A549 (cell line): ENCODE data around the gene THEMIS. TPM values are rescaled to one million over a fixed set of nuclear protein-coding genes. Genes with fewer than 3 reads are reported as not detected.

ENCODE experiments used
- ATAC-seq, 2 experiments: fragments of 200-7000 bp in 1 of 2; fragments of >200 bp in 1 of 2; cut with Nextera tagmentation in 1 of 2; cut with Tn5 transposase in 1 of 2; 3 replicates each; pipeline versions ENCODE4 v1.8.0 to v1.9.1; 2018 to 2020; ENCODE audit warnings: mild to moderate bottlenecking in 1 of 2, moderate library complexity in 1 of 2
- CTCF ChIA-PET: fragments of 300-600 bp; sonication (Branson Sonifier 250); formaldehyde crosslinking; extraction: SDS; loops from one replicate; lab custom pipeline; 2021; ENCODE audit warnings: antibody characterized with exemption, inconsistent platforms; lab: Yijun Ruan, JAX
- POLR2A ChIA-PET: fragments of 350-600 bp; formaldehyde crosslinking; extraction: SDS; loops from one replicate; lab custom pipeline; 2021; ENCODE audit warnings: antibody characterized with exemption, inconsistent platforms; lab: Yijun Ruan, JAX
- DNase-seq, 2 experiments: peaks; one replicate each; pipeline versions ENCODE4 v3.0.0 to v3.0.0-alpha.2; 2011 to 2016; ENCODE audit warnings: low read depth in 1 of 2, low spot score in 1 of 2
- FAIRE-seq: peaks from 2 replicates; lab custom pipeline; 2011; peaks lifted over from hg19 to GRCh38; lab: Jason Lieb, UNC
- H3K27ac ChIP-seq, 2 experiments: fragments of >200 bp; sonication (Bioruptor Twin); formaldehyde crosslinking; 3 replicates each; pipeline ENCODE4 v1.5.1; 2016 to 2017
- H3K4me1 ChIP-seq: fragments of >200 bp; sonication (Bioruptor Twin); formaldehyde crosslinking; 3 replicates; pipeline ENCODE4 v1.6.1; 2016
- H3K4me2 ChIP-seq: fragments of >200 bp; sonication (Bioruptor Twin); formaldehyde crosslinking; 3 replicates; pipeline ENCODE4 v1.6.1; 2016
- H3K4me3 ChIP-seq: fragments of >200 bp; sonication (Bioruptor Twin); formaldehyde crosslinking; 3 replicates; pipeline ENCODE4 v1.5.1; 2016
- H3K9me3 ChIP-seq: fragments of >200 bp; sonication (Bioruptor Twin); formaldehyde crosslinking; 3 replicates; pipeline ENCODE4 v1.6.1; 2016
- CBX8 ChIP-seq: fragments of 200-600 bp; sonication (generic); IDR thresholded peaks from 2 replicates; pipeline ENCODE4 v1.6.1; 2016
- CTCF ChIP-seq: fragments of >200 bp; sonication (Bioruptor Twin); formaldehyde crosslinking; IDR thresholded peaks from 3 replicates; pipeline ENCODE4 v1.5.1; 2016
- E2F6 ChIP-seq: IDR thresholded peaks from 2 replicates; pipeline ENCODE4 v1.6.1; 2012; ENCODE audit warnings: low read depth, borderline replicate concordance
- EHF ChIP-seq: fragments of 250-450 bp; sonication (Bioruptor Pico); IDR thresholded peaks from 2 replicates; pipeline ENCODE4 v1.5.0; 2020; ENCODE audit warnings: mild to moderate bottlenecking
- EP300 ChIP-seq, 2 experiments: fragments of >200 bp; sonication (Bioruptor Twin); formaldehyde crosslinking; IDR thresholded peaks; 2 replicates in 1 of 2; 3 replicates in 1 of 2; pipeline ENCODE4 v1.6.1; 2016 to 2017
- ESRRA ChIP-seq: fragments of 150-350 bp; IDR thresholded peaks from 2 replicates; pipeline ENCODE4 v1.6.1; 2014; ENCODE audit warnings: mild to moderate bottlenecking, low read length, borderline replicate concordance
- FOSB ChIP-seq: fragments of 250-450 bp; sonication (Bioruptor Pico); IDR thresholded peaks from 2 replicates; pipeline ENCODE4 v1.5.0; 2020; ENCODE audit warnings: mild to moderate bottlenecking, moderate library complexity
- FOXS1 ChIP-seq: fragments of 250-450 bp; sonication (Bioruptor Pico); IDR thresholded peaks from 2 replicates; pipeline ENCODE4 v1.5.0; 2020; ENCODE audit warnings: mild to moderate bottlenecking, moderate library complexity
- HEYL ChIP-seq: fragments of 250-450 bp; sonication (Bioruptor Pico); IDR thresholded peaks from 2 replicates; pipeline ENCODE4 v1.8.0; 2021; ENCODE audit warnings: mild to moderate bottlenecking, moderate library complexity
- HOXA7 ChIP-seq: fragments of 250-450 bp; sonication (Bioruptor Pico); IDR thresholded peaks from 2 replicates; pipeline ENCODE4 v1.5.0; 2020; ENCODE audit warnings: mild to moderate bottlenecking, moderate library complexity
- HOXB13 ChIP-seq: fragments of 250-450 bp; sonication (Bioruptor Pico); IDR thresholded peaks from 2 replicates; pipeline ENCODE4 v1.5.0; 2020; ENCODE audit warnings: low read depth, mild to moderate bottlenecking, moderate library complexity
- HOXB5 ChIP-seq: fragments of 250-450 bp; sonication (Bioruptor Pico); IDR thresholded peaks from 2 replicates; pipeline ENCODE4 v1.5.0; 2020; ENCODE audit warnings: mild to moderate bottlenecking, moderate library complexity
- KDM1A ChIP-seq: fragments of 200-600 bp; sonication (generic); IDR thresholded peaks from 2 replicates; pipeline ENCODE4 v1.6.1; 2016; ENCODE audit warnings: low read depth, mild to moderate bottlenecking
- MAX ChIP-seq: IDR thresholded peaks from 2 replicates; pipeline ENCODE4 v1.6.1; 2012
- MYC ChIP-seq: IDR thresholded peaks from 2 replicates; pipeline ENCODE4 v1.6.1; 2012; ENCODE audit warnings: mild to moderate bottlenecking, inconsistent platforms, low read length, improper control_type of control experiment, borderline replicate concordance
- NFE2L2 ChIP-seq: fragments of 150-350 bp; conservative IDR thresholded peaks from 2 replicates; pipeline ENCODE4 v1.6.1; 2014; ENCODE audit warnings: low read length
- NPAS2 ChIP-seq: fragments of 250-450 bp; sonication (Bioruptor Pico); IDR thresholded peaks from 2 replicates; pipeline ENCODE4 v1.8.0; 2022; ENCODE audit warnings: mild to moderate bottlenecking, moderate library complexity, borderline replicate concordance
- PBX3 ChIP-seq: IDR thresholded peaks from 2 replicates; pipeline ENCODE4 v1.6.1; 2012
- PHF8 ChIP-seq: fragments of 200-600 bp; sonication (generic); IDR thresholded peaks from 2 replicates; pipeline ENCODE4 v1.6.1; 2016; ENCODE audit warnings: low read depth, mild to moderate bottlenecking, antibody characterized with exemption, moderate library complexity, borderline replicate concordance
- POLR2A ChIP-seq: IDR thresholded peaks from 2 replicates; pipeline ENCODE4 v1.6.1; 2012; ENCODE audit warnings: mild to moderate bottlenecking, low read length
- POLR2AphosphoS2 ChIP-seq: conservative IDR thresholded peaks from 2 replicates; pipeline ENCODE4 v1.6.1; 2012; ENCODE audit warnings: low read length, improper control_type of control experiment, inconsistent platforms
- RAD21 ChIP-seq, 2 experiments: fragments of >200 bp in 1 of 2; sonication (Bioruptor Twin) in 1 of 2; formaldehyde crosslinking in 1 of 2; IDR thresholded peaks in 1 of 2; conservative IDR thresholded peaks in 1 of 2; 2 replicates in 1 of 2; 3 replicates in 1 of 2; pipeline ENCODE4 v1.6.1; 2012 to 2018; ENCODE audit warnings: inconsistent platforms in 1 of 2
- RFX5 ChIP-seq: fragments of 450-650 bp; IDR thresholded peaks from 2 replicates; pipeline ENCODE4 v1.7.1; 2014; ENCODE audit warnings: antibody characterized with exemption, mild to moderate bottlenecking, moderate library complexity
- RNF2 ChIP-seq: fragments of 200-600 bp; sonication (generic); IDR thresholded peaks from 2 replicates; pipeline ENCODE4 v1.6.1; 2016; ENCODE audit warnings: low read depth, mild to moderate bottlenecking, antibody characterized with exemption, moderate library complexity, borderline replicate concordance
- SMC3 ChIP-seq: fragments of >200 bp; sonication (Bioruptor Twin); formaldehyde crosslinking; IDR thresholded peaks from 3 replicates; pipeline ENCODE4 v1.6.1; 2018; ENCODE audit warnings: inconsistent platforms
- USF2 ChIP-seq: fragments of 450-650 bp; IDR thresholded peaks from 2 replicates; pipeline ENCODE4 v1.6.1; 2014; ENCODE audit warnings: antibody characterized with exemption
- ZNF302 ChIP-seq: fragments of 250-450 bp; sonication (Bioruptor Pico); IDR thresholded peaks from 2 replicates; pipeline ENCODE4 v1.9.0; 2021; ENCODE audit warnings: inconsistent platforms, mild to moderate bottlenecking, moderate library complexity
- ZSCAN20 ChIP-seq: fragments of 250-450 bp; sonication (Bioruptor Pico); IDR thresholded peaks from 2 replicates; pipeline ENCODE4 v1.8.0; 2022; ENCODE audit warnings: mild to moderate bottlenecking, moderate library complexity
- WGBS: methylation state at CpG from one replicate; pipeline ENCODE4 v1.1.6; 2017; ENCODE audit errors: missing lambda C conversion rate; 5-methylcytosine and 5-hydroxymethylcytosine counted together
- polyA plus RNA-seq, 4 experiments: library from polyadenylated mRNA; depleted of rRNA in 3 of 4; stranded (reverse); fragments of >200 nt; fragmentation: RNase III in 1 of 4; extraction: RNeasy Plus Mini Kit Qiagen cat#74134 plus additional on column Dnase treatment in 1 of 4; gene quantifications; 2 replicates in 3 of 4; 3 replicates in 1 of 4; pipeline ENCODE4 v1.2.3, GENCODE V29; 2011 to 2017

The THEMIS gene
- polyA plus RNA-seq, 2 of the 4 experiments (the other 2 are of a cell fraction) = not detected

- ATAC-seq (no peak), FAIRE-seq (no peak), DNase-seq (no peak)
- TF ChIP-seq RAD21 (conservative IDR thresholded peaks at IDR 0.05 in 1 of 2, IDR thresholded peaks at IDR 0.05 in 1 of 2) (no peak), HEYL (no peak), CBX8 (no peak), FOXS1 (no peak), NPAS2 (no peak), HOXB5 (CRISPR knock-in tag) (no peak), MYC (no peak), CTCF (no peak), POLR2A (no peak), POLR2AphosphoS2 (no peak), HOXB13 (CRISPR knock-in tag) (no peak), MAX (no peak), HOXA7 (CRISPR knock-in tag) (no peak), PHF8 (no peak), ZSCAN20 (CRISPR knock-in tag) (no peak), KDM1A (no peak)
- ChIA-PET CTCF (no interaction called here), POLR2A (no interaction called here)
- H3K9me3 ChIP-seq = no peaks in the 10 kb centered on the region
- no peak overlapping the region for H3K4me2 ChIP-seq
- H3K4me3 ChIP-seq = no peak overlapping the region
- H3K4me1 ChIP-seq = no peaks in the 10 kb centered on the region
- no peak overlapping the region for H3K27ac ChIP-seq
- 40% methylated on average over 1 of the region's 1 CpG for whole genome bisulfite sequencing
Measured at GRCh38 chr6:127793396-127793795, 107.5 kb downstream of the THEMIS start.

- FAIRE-seq = no peak
- H3K4me3 ChIP-seq = no peak overlapping the region
- no peaks in the 10 kb centered on the region for H3K4me1 ChIP-seq
- POLR2A ChIA-PET = no interaction called here
- H3K4me2 ChIP-seq = no peak overlapping the region
- DNase-seq = no peak
- H3K9me3 ChIP-seq = no peaks in the 10 kb centered on the region
- TF ChIP-seq EP300 (IDR thresholded peaks at IDR 0.05) (no peak), FOSB (no peak), RFX5 (no peak), NFE2L2 (no peak)
- TF ChIP-seq, all 56 proteins: peak for 0
- WGBS = 6% methylated on average over 1 of the region's 1 CpG
- no peak overlapping the region for H3K27ac ChIP-seq
- no peak for ATAC-seq
- CTCF ChIA-PET = no interaction called here
Measured at GRCh38 chr6:127792616-127793015, 108.2 kb downstream of the THEMIS start.

- no peak overlapping the region for H3K4me3 ChIP-seq
- ChIA-PET POLR2A (no interaction called here), CTCF (no interaction called here)
- FAIRE-seq = no peak
- H3K27ac ChIP-seq = no peak overlapping the region
- TF ChIP-seq SMC3 = no peak
- no peak for DNase-seq
- WGBS = 64% methylated on average over 9 of the region's 11 CpGs
- H3K4me2 ChIP-seq = no peak overlapping the region
- no peaks in the 10 kb centered on the region for H3K4me1 ChIP-seq
- no peaks in the 10 kb centered on the region for H3K9me3 ChIP-seq
- ATAC-seq = no peak
Measured at GRCh38 chr6:127791779-127792528, 108.9 kb downstream of the THEMIS start.

- 6% methylated on average over 3 of the region's 5 CpGs for WGBS
- Histone ChIP-seq H3K9me3 (no peaks in the 10 kb centered on the region), H3K4me3 (no peak overlapping the region), H3K27ac (no peak overlapping the region), H3K4me1 (no peaks in the 10 kb centered on the region), H3K4me2 (no peak overlapping the region)
- CTCF ChIA-PET = no interaction called here
- POLR2A ChIA-PET = no interaction called here
- ATAC-seq (no peak), FAIRE-seq (no peak), DNase-seq (no peak)
- TF ChIP-seq RNF2 (no peak), PBX3 (no peak), ESRRA (no peak), E2F6 (no peak), EHF (no peak), POLR2AphosphoS2 (no peak), USF2 (no peak), ZNF302 (CRISPR knock-in tag) (no peak)
Measured at GRCh38 chr6:127790571-127790970, 110.3 kb downstream of the THEMIS start.
